Urothelium cell line (cell line): ENCODE results near the gene TSPAN10.

Source experiments
- DNase-seq: peaks from one replicate; pipeline ENCODE4 v3.0.0; 2011; ENCODE audit warnings: low spot score, mixed read lengths
- FAIRE-seq: peaks from 2 replicates; lab custom pipeline; 2011; peaks lifted over from hg19 to GRCh38; lab: Jason Lieb, UNC

TSPAN10 gene

GRCh38 chr17:81684442-81684911, 47.5 kb downstream of the TSPAN10 start:
- no peak for FAIRE-seq
- no peak for DNase-seq

GRCh38 chr17:81685108-81685507, 48.1 kb downstream of the TSPAN10 start:
- no peak for DNase-seq
- FAIRE-seq, result peak; percentile 17

GRCh38 chr17:81686614-81687013, 49.6 kb downstream of the TSPAN10 start:
- DNase-seq, result no peak
- no peak for FAIRE-seq

- no peak for FAIRE-seq
- no peak for DNase-seq
These were observed 51.0 kb downstream of the TSPAN10 start for GRCh38 chr17:81687770-81688541.

GRCh38 chr17:81688616-81689015, 51.6 kb downstream of the TSPAN10 start:
- FAIRE-seq, result no peak
- DNase-seq, result no peak

- FAIRE-seq (no peak), DNase-seq (no peak)
These were observed 53.1 kb downstream of the TSPAN10 start for GRCh38 chr17:81690066-81690465.

- DNase-seq, result no peak
- FAIRE-seq, result peak; percentile 55
These were observed 53.6 kb downstream of the TSPAN10 start for GRCh38 chr17:81690549-81690948.

- DNase-seq, result no peak
- no peak for FAIRE-seq
These were observed 54.2 kb downstream of the TSPAN10 start for GRCh38 chr17:81691196-81691595.

- DNase-seq (no peak), FAIRE-seq (no peak)
These were observed 54.6 kb downstream of the TSPAN10 start for GRCh38 chr17:81691608-81692007.

GRCh38 chr17:81693509-81694210, 56.7 kb downstream of the TSPAN10 start:
- DNase-seq (no peak), FAIRE-seq (no peak)

GRCh38 chr17:81694810-81695209, 57.8 kb downstream of the TSPAN10 start:
- no peak for DNase-seq
- no peak for FAIRE-seq

GRCh38 chr17:81695211-81695610, 58.2 kb downstream of the TSPAN10 start:
- DNase-seq, result no peak
- FAIRE-seq, result no peak

- FAIRE-seq (peak; percentile 40), DNase-seq (no peak)
These were observed 58.8 kb downstream of the TSPAN10 start for GRCh38 chr17:81695801-81696200.

- FAIRE-seq (no peak), DNase-seq (no peak)
These were observed 59.4 kb downstream of the TSPAN10 start for GRCh38 chr17:81696218-81696941.

GRCh38 chr17:81697261-81698044, 60.5 kb downstream of the TSPAN10 start:
- FAIRE-seq (peak; percentile 9), DNase-seq (no peak)
